Stimulated activated CD8-positive, alpha-beta memory T cell treated with anti-CD3 and anti-CD28 coated beads, Interleukin-7, amount 100 ng/mL, for 4 hours (primary cell): ENCODE results near the gene C2orf92.
"Not testable (repeated sequence)": the region's sequence is repeated elsewhere in the genome, so short reads cannot be mapped to it uniquely, and the experiment has no call there.

Experiments used
- DNase-seq, 2 donors: peaks; one replicate each; pipeline ENCODE4 v3.0.0-alpha.2; 2020; ENCODE audit warnings: low read depth in 2 of 2

C2orf92 gene

DNA sequence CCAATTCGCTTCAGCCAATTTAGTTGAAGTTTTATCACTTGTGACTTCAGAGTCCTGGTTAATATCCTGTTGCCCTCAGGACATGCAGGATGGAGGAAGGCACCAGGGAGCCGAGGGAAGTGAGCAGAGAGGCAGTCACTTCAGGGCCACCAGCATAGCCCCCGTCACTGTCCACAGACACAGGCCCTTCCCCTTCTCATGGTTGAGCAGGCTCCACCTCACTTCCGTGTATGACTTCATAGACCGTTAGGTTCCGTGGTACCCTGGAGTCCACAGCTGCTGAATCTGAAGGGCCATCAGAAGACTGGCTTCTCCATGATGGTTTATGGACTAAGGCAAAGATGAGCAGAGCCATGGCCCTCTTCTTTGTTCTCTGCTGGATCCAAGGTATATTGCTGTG, at the start of gene C2orf92:
TSS of gene C2orf92 (plus strand) at position 266 of the 400 bp plus-strand sequence. CDS start at position 342, 76 bp downstream.
- no peak for DNase-seq

DNA sequence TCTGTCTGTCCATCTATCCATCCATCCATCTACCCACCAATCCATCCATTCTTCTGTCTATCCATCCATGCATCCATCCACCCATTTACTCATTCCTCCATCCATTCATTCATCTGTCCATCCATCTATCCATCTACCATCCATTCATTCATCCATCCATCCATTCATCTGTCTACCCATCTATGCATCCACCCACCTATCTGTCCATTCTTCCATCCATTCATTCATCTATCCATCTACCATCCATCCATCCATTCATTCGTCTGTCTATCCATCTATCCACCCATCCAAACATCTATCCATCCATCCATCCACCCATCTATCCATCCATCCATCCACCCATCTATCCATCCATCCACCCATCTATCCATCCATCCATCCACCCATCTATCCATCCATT, 49.0 kb upstream of the C2orf92 start:
- DNase-seq: not testable (repeated sequence)

DNA sequence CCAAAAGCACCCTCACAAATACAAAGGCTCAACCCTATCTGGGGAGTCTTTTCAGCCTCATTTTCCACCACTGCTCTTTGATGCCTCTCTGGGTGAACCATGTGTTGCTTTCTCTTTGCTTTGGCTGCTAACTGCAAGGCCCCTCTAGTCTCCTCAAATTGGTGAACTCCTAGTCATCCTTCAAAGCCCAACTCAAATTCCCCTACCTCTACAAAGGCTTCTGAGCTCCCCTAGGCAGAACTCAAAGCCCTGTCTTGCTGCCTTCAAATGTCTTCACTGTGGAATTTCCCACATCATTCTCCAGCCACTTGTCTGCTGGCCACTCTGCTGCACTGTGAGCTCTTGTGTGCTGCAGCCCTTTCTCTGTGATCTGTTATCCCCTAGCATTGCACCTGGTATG, 46.5 kb upstream of the C2orf92 start:
- DNase-seq: not testable (repeated sequence)

DNA sequence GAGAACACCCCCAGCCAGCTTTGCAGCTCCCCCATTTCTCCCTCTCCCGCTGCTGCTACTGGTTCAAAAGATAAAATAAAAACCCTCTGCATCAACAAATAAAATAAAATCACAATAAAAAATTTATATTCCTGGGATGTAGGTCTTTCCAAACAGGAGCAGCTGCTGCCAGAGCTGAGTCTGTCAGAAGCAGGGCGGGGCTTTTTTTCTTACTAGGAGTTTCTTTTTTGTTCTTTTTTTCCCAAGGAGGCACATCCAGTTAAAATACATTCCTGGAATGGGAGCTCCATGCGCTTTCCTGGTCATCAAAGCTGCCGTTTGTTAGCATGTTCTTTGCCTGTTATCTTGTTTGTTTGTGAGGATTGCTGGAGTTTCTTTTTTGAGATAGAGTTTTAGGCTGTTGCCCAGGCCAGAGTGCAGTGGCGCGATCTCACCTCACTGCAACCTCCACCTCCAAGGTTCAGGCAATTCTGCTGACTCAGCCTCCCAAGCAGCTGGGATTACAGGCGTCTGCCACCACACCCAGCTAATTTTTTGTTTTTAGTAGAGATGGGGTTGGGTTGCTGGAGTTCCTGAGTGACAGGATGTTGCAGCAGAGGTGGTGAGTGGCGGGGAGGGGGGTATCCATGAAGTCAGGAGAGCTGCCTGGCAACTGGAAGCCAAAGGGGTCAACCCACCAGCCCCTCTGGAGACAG, 44.0 kb upstream of the C2orf92 start:
- DNase-seq: not testable (repeated sequence)

DNA sequence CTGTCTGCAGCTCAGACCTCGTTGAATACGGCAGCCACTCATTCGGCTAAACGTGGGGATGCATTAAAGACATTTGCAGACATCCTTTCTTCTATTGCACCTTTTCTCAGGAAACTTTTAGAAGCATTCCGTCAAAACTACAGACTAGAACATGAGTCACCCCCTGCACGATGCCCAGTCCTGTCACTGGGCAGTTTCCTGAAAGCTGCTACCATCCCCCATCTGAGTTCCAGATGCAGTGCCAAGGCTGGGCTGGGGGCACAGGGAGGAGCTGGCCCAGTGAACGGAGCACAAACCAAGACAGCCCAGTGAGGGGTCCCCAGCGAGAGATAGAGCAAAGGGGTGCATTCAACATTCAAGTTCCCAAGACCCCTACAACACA, 43.5 kb upstream of the C2orf92 start:
- not testable (repeated sequence) for DNase-seq

DNA sequence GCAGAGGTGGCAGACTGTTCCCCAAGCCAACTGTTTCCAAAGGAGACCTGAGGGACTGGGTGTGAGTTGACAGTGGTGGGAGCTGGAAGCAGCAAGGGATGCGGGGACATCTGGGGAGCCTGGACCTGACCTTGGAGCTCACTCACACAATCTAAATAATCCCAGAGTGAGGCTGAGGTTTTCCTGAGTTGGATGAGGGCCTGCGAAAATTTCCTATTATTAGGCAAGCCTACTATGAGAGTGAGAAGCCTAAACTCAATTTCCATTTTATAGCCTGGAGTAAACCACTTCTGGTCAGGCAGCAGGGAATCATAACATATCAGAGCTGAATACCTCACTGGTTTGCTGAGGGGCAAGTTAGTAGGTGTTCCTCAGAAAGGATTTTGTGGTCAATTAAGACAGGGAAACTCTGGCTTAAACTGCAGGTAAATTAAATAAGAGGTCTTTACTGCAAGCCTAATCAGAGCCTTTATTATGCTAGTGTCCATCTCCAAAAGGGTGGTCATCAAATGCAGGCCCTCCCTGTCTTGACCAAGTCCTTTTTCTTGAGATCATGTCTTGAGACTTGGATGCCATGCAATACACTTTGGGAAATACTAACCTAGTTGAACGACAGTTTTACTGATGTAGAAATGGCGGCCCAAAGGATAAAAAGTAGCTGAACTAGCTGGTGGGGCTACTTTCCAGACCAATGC, 25.3 kb upstream of the C2orf92 start:
- no peak for DNase-seq

DNA sequence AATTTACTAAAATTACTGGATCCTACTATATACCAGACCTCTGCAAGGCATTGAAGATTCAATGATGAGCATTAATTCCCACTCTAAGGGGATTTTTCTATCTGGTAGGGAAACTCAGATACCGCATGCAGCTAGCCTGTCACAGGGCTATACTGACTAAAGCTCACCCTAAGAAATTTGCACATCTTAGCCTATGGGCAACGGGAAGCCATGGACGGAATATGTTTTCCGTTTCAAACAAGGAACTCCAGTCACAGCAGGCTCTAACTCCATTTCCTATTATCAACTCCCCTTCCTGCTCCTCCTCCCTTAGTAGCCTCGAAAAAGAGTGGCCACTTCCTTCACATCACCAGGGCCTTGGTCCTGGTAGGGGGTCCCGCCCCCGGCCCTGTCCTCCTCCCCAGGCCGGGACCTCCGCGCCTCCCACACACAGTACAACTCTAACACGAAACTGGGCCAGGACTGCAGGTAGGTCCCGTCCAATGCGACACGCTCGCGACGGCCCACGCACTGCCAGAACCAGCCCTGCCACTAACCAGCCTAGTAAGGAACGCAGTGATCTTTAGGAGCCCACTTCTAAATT, 24.3 kb upstream of the C2orf92 start:
- DNase-seq: peak in 1 of 2 donors; percentile 48

DNA sequence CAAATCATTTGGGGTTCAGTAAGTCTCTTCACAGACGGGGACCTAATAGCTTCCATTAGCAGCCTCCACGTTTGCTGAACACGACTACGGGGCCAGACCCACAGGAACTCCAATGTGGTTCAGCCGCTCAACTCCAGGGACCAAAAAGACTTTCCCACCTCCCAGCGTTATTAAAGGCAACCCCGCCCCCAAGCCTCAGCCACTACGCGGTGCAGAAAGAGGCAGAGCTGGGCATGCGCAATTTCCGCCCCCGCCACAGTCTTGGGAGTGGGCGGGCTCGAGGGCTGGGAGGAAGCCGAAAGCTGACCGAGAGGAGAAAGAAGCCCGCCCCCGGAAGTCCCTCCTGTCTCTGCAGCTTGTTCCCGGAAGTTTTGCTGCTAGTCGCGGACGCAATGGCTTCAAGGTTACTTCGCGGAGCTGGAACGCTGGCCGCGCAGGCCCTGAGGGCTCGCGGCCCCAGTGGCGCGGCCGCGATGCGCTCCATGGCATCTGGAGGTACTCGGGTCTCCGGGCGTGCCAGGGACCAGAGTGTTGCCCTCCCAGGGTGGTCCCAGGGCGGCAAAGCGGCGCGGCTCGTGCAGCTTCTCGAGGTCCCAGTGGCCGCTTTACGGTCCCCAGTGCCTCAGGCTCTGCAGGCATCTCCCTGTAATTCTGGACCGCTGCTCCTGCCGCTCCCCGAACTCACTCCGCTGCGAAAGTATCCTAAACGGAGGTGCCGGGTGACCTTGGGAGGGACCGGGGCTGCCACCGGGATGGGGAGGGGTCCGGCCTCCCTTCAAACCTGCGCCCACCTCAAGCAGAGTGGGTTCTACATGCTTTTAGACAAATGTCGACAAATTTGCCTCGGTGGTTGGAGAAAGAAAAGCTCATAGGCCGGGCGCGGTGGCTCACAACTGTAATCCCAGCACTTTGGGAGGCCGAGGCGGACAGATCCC, 23.6 kb upstream of the C2orf92 start, which contains the start of gene COX5B:
TSS of gene COX5B (plus strand) at position 368 of the 935 bp plus-strand sequence. CDS start at position 393, 25 bp downstream.
- peak; percentile 98 to 99 for DNase-seq

DNA sequence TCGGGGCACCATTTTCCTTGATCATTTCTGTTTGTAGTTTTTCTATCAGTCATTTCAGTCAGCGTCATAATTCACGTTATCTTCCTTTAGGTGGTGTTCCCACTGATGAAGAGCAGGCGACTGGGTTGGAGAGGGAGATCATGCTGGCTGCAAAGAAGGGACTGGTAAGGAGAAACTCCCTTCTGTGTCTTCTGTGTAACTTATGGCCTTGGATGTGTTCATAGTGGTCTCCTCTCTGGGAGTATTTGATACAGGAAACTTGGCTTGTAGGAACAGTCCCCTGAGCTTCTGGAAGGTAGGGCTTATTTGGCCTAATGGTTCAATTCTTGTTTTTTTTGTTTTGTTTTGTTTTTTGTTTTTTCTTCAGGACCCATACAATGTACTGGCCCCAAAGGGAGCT, 22.5 kb upstream of the C2orf92 start:
- DNase-seq: no peak

DNA sequence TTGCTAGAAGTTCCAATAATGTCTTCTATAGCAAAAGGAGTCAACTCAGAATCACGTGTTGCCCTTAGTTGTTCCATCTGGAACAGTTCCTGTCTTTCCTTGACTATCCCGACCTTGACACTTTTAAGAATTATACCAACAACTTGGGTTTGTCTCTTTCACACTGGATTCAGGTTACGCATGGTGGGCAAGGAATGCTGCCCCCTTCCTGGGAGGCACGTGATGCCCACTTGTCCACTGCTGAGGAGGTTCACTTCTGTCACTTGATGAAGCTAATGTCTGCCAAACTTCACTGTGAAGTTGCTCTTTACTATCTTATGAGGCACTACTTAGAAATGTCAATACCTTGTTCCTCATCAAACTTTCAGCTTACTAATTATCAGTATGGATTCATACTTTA, 18.4 kb upstream of the C2orf92 start:
- DNase-seq: no peak

DNA sequence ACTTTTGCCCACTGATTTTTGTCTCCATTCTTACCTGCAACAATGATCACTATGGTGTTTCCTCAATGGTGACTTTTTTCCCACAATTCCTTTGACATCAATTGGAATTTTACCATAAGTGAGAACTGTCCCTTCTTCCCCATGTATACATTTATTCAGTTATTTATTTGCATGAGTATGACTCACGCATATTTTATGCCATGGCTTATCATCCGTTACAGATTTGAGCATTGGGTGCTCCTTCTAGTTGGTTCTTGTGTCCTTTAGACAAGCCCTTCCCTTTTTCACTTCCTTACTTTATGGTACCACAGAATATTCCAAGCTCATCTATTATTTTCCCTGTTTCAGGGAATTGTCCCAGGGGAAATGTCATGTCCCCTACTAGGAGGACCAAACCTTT, 16.0 kb upstream of the C2orf92 start:
- no peak for DNase-seq

DNA sequence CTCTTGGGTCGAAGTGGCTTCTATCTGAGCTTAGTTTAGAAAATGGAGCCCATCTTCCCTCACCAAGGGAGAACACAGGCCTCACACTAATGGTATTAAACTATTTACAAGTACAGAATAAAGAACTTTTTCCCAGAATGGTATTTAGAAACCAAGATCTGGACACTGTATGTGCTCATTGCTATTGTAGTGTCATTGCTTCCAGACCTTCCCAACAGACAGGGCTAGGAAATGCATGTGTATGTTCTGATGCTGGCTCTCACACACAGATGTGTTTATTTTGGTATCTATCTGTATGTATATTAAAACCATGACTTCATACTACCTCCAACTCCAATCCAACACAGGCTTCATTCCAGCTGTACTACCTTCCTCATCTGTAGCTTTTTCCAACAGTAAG, 15.6 kb upstream of the C2orf92 start:
- DNase-seq: no peak

DNA sequence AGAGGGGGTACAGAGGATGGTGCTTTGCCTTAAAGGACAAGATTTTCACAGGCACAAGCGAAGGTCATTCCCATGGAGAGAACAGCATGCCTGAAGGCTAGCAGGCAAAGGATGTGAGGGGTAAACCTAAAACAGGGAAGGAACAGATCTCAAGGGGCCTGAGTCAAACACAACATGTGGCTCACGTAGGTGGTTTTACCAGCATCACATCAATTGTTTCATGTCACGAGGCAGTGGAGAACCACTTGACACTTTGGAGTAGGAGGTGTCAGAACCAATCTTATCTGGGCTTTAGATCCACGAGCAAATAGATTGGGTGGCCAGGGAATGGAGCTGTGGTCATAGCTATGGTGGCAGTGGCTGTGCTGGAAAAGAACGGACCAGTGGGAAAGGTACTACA, 15.2 kb upstream of the C2orf92 start:
- no peak for DNase-seq

DNA sequence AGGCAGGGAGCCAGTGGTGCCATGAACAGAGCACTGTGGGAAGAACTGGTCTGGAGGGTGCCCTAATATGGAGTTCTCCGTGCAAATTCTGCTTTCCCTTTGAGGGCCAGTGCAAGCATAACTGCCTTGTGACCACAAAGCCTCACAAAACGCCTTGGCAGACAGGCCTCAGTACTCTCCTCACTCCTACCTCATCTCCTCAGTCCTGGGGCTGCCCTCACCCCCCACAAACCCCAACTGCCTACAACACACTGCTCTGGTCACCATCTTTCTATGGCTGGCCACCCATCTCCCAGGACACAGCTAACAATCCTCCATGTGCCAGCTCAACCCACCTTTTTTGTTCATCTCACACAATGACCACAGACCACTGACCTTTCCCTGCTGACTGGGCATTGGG, 14.7 kb upstream of the C2orf92 start:
- no peak for DNase-seq

DNA sequence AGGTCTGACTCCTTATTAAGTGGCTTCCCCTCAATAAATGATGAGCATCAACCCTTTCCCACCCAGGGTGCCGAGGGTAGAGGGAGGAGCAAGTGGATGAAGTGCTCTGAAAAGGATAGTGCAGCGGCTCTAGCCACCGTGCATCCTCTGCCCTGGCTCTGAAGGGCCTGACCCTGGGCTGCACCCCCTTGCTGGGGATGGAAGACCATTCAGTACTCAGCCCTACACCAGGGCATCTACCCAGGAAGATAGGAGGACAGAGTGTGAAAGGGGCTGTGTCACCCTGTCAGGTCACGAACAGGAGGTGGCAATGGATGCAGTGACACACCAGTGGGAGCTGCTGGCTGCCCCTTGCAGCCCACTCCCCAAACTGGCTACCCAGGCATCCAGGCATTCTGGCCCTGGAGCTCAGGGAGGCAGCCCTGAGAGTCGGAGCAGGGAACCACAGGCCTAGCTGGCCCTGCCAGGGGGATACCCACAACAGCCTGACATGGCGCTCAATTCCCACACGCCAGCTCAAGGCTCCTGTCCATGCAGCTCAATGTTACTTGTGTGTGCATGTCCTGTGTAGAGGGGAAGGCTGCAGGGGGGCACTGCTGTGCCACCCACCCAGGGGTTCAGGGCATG, 13.3 kb upstream of the C2orf92 start:
- DNase-seq: no peak

DNA sequence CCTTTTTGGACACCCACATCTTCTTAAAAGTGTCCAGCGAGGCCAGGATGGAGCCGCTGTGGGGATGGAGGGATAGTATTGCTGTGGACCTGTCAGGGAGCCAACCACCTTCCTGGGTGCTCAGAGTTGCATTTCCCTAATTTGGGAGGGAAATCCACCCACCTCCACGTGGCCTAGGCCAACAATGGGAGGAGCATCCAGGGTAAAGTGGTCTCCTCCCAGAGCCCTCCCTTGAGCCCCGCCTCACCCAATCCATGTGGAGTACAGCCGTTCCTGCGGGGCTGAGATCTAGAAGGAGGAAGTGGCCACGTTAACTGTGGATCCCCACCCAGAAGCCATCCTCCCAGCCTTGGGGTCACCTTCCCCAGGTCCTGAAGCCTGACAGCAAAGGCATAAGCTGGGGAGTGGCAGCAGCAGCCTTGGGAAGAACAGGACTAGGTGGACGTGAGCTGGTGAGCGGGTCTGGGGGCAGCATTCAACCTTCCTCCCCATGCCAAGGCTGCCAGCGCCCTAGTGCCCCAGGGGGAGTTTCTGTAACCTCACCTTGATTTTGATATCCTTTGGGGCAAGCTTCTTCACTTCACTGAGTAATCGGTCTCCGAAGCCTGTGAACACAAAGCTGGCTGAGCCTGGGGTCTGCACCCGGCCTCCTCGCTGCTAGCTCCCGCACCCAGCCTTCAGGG, 12.5 kb upstream of the C2orf92 start:
- DNase-seq: no peak

DNA sequence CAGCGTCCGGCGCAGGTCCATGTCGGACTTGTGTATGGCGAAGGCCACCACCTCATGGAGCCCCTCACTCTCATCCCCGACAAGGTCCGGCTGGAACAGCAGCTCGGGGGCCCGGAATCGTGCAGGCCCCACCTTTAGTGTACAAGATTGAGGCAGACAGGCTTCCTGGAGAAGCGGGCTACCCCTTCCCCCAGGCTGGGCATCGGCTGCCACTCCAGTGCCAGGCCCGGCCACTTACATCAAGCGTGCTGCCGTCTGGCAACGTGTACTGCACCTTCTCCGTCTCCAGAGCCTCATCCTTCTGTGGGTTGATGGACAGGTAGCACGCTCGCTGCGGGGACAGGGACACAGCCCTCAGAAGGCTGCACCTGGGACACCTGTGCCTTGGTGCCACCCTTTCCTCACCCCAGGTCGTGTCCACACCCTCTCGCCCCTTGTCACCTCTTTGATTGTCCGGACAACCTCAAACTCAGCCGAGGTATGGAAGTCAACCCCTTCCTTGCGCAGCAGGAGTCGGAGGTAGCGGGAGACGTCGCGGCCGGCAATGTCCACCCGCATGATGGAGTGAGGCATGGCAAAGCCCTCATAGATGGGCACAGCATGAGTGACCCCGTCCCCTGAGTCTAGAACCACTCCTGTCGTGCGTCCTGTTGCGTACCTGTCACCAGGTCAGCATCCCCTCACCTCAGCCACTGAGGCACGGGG, 11.4 kb upstream of the C2orf92 start:
- no peak for DNase-seq

DNA sequence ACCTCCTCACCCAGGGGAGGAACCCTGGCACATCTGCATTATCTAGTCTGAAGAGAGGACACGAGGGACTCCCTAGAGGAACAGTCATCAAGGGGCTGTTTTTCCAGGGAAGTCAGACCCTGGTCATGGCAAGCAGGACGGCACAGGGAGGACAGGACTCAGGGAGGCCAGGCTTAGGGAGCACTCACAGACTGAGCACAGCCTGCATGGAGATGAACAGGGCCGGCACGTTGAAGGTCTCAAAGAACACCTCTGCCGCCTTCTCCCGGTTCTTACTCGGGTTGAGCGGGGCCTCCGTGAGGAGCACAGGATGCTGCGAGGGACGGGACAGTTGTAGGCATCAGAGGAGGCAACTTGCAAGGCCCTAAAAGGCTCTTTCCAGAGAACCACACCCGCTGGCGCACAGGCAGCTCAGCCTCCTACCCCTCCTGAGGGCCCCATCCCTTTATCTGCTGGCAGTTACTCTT, 10.8 kb upstream of the C2orf92 start:
- DNase-seq: no peak

DNA sequence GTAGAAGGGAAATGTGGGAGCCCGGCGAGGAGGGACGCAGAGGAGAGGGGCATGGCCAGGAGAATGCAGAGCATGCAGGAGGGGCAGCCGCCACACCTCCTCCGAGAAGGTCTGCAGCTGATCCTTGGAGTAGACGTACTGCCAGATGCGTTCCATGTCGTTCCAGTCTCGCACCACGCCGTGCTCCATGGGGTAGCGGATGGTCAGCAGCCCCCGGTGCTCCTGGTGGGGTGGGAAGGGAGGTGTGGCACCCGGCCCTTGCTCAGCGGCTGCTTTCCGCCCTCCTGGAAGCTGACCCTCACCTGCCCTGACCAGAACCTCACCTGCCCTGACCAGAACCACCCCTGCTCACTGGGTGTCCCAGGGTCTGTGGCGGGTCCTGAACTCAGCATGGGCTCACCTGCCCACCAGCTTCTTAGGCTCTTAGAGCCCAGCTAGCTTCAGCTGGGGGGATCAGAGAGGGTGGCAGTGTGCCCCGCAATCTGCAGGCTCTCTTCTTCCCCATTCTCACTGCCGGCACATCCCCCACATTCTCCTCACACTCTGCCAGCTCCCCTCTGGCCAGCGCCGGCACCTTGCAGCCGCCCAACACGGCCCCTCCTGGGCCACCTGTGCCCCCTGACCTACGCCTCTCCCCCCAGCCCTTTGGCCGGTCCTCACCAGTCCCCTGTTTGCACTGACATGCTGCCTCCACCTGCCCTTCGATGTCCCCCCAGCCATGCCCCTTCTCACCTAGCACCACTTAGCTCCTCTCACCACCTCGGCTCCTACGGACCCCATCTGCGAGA, 10.1 kb upstream of the C2orf92 start:
- no peak for DNase-seq
